NCI-H2081 (cell line): ENCODE data around the gene CSPG4.
"Not testable (repeated sequence)": the region's sequence is repeated elsewhere in the genome, so short reads cannot be mapped to it uniquely, and the experiment has no call there.

Experiments used
- DNase-seq, 2 experiments: peaks; one replicate each; lab custom pipeline; 2025; lab: John Stamatoyannopoulos, UW

The CSPG4 gene

DNA sequence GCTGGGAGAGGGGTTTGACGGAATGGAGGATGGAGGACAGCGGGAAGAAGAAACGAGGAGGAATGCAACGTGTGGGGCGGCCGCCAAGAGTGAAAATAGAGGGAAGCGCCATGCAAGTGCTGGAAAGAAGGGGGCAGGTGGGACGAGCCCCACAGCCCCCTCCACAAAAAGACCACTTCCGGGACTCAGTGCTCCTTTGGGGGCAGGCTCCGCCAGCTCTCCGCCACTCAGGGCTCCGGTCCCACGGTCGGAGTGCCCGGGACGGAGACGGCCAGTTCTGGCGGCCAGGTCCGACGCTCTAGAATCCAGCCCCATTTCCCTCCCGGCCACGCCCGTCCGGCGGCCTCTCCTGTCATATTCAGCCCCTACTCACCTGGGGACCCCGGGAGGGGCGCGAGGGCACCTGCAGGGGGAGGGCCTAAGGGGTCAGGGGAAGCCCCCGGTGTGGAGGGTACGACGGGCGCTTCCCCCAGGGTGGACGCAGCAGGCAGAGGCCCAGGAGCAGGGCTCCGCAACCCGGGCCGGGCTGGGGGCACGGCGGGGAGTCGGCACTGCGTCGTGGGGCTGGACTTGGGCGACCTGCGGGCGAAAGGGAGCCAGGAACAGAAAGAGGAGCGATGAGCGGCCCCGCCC is 25.5 kb upstream of the CSPG4 start:
- DNase-seq = no peak

DNA sequence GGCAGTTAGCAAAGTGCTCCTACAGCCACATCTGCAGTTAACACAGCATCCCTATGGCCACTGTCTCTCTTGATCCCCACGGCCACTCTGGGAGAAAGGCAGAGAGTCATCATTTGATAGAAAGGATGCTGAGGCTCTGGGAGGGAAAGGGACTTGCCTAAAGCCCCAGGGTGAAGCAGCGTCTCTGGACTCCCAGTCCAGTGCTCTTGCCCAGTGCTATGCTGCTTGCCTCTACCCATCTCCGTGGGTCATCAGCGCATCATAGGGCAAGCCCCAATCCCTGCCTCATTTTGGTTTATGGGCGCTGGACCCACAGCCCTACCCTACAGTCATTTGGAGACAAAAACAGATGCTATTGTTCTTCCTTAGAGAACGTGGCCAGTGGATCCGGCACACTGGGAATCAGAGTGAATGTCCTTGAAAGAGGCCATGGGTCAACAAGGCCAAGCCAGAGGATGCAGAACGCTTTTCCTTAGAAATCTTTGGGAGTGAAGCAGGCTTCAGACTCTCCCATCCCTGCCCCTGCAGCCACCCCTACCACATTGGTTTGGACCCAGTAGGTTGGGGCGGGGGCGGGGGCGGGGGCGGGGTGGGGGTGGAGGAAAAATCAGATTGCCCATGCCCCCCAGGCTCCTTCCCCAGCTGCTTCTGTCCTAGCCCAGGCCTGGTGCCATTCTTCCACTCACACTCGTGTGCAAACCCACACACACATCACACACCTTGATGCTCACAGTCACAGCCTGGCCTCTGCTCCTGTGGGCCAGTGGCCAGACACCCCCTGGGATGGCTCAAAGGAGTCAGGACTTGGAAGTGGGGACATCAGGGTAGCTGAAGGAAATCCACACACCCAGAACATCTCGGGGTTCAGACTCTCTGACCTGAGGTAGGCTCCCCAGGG is 24.7 kb upstream of the CSPG4 start:
- DNase-seq = not testable (repeated sequence)

- DNase-seq = no peak
These were observed 23.6 kb upstream of the CSPG4 start for GRCh38 chr15:75736256-75736655.

- not testable (repeated sequence) for DNase-seq
These were observed 22.5 kb upstream of the CSPG4 start for GRCh38 chr15:75734861-75735760.

DNA sequence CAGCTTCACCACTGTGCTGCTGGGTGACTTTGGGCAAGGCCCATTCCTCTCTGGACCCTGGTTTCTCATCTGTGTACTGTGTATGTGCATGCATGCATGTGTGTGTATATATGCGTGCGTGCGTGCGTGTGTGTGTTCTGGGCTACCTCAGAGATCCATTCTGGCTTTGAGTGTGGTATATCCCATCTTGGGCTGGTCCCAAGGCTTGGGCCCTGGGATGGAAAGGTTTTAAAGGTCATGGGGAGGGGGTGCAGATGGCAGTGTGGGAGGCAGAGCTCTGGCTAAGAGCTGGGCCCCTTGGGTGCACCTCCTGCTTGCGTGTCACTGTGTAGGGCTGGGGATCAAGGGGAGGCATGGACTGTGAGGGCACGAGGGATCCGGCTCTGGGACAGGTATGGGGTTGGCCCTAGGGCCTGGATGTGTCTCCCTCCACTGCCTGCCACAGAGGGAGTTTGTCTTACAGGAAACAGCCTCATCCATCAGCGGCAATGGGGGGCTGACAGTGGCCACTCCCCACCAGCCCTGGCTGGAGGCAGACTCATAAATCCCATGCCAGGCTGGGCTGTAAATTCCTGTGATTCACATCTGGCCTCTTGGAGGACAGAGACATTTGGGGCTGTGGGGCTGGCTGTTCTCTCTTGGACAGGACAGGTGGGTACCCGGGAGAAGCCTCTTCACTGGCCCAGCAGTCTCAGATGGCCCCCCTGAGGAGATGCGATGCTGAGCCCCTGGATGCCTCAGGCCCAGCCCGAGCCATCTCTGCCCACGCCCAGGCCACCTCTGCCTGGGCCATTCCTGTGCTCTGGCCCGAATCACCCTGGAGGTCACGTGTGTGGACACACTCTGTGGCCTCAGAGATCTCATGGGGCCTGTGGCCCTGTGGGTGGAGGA is 21.4 kb upstream of the CSPG4 start:
- no peak for DNase-seq

DNA sequence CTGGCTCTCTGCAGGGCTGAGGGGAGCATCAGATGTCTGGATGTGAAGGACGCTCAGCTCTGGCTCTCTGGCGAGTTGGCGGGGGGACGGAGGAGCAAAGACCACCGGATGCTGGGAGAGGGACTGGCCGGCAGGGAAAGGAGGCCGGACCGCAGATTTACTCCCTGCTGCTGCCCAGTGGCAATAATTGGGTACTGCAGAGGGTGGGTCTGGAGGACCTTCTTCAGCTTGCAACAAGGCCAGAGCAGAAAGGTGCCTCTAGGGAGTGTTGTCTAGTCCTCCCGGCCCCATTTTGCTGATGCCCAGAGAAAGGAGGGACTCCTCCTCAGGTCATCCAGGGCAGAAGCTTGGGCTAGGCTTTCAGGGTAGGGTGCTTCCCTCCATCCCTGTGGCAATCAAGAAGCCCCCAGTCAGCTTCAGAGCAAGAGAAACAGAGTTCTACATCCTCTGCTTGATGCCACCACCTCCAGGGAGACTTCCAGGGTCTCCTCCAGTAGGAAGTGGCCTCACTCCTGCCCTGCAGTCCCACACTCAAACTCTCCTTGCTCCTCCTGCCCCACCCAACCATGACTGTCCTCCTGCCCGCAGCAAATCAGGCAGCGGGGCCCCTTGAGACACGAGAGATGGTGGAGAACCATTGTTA is 20.3 kb upstream of the CSPG4 start:
- DNase-seq = peak; percentile 8 to 45

- no peak for DNase-seq
These were observed 19.6 kb upstream of the CSPG4 start for GRCh38 chr15:75732177-75732808.

GRCh38 chr15:75731248-75732151 is 18.9 kb upstream of the CSPG4 start:
- DNase-seq = no peak

DNA sequence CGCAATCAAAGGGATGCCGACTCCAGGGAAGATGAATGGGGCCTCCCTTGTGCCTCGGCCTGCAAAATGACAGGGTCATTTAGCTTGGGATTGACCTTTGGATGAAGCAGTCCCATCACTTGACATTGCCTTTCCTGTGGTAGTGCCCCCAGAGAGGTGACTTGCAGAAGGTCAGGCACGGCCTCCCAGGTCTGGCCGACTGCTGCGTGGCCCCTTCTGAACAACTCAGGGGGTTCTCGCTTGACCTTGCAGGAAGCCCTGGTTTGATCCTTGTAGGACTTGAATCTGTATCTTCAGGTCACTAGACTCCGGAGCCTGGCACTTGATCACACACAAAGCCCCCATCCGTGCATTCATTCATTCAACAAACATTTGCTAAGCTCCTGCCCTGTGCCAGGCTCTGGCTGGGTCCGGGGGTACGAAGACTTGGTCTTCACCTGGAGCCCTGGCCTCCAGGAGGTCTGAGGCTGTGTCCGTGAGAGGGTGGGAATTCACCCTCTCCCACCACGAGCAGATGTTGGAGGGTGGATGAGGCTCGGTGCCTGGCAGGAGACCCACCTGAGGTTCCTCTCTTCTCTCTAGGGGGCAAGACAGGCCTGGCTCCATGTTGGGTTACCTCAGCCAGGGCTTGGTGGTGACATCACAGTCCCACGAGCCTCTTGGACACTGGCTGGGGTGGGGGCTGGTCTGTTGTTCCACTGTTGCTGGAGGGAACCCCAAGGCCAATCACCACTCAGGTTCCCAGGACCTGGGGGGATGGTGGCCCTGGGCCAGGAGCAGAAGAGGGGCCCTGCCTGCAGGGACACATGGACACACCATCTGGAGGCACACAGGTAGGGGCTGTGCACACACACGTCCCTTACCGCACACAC is 18.0 kb upstream of the CSPG4 start:
- not testable (repeated sequence) for DNase-seq

- no peak for DNase-seq
These were observed 16.9 kb upstream of the CSPG4 start for GRCh38 chr15:75729326-75730069.

- DNase-seq = peak; percentile 45 to 47
These were observed 15.4 kb upstream of the CSPG4 start for GRCh38 chr15:75727851-75728715.

DNA sequence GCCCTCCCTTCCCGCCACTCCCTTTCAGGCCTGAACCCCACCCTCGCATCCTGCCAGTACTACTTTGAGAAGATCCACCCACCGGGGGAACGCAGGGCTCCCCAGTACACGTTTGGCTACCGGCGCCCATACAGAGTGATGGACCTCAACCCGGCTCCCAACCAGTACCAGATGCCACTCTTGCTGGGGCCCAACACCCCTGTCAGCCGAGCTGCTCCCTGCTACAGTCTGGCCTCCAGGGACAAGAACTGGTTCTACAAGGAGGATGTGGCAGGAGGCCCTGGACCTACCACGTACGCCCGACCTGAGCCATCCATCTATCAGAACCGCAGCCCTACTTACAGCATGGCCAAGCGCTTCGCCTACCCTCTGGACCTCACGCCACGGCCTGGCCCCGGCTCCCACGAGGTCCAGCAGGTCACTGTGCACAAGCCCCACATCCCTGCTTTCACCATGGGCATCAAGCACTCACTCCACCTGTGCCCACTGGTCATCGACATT is 14.4 kb upstream of the CSPG4 start:
- no peak for DNase-seq

DNA sequence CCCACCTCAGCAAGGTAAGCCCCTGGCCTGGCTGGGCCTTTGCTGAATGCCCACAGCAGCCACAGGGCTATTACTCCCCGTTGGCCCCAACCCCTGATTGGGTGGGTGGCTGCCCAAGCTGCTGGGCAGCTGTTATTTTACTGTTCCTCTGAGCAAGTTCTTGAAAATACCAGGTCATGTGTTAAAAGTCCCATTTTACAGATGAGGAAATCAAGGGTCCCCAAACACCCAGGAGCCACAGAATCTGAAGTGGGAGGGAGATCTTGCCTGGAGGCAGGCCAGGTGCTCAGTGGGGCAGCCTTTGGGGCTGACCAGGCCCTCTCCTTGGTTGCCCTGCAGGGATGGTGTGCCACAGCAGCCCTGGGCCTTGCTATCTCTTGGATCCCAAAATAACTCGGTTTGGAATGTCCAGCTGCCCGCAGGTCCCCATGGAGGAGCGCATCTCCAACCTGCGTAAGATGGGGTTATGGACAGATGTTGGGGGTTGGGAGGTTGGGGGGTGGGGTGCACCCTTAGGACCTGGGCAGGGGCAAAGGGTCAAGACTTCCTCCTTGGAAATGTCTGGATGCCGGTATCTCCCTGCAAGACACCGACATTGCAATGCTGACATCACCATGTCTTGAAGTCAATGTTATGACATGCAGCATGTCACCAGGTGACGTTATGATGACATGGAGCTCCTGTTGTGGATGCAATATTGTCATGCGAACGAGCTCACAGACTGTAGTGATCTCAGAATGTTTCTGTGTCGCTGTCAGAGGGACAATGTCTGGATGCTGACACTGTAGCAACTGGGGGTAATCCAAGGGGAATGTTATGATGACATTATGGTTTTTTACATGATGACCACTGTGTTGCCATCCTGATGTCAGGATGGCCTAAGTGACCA is 13.3 kb upstream of the CSPG4 start:
- no peak for DNase-seq

GRCh38 chr15:75725006-75725718 is 12.5 kb upstream of the CSPG4 start:
- no peak for DNase-seq
